OCI-LY7 (cell line): ENCODE data around the gene TDRD5.

Experiments used
- EZH2phosphoT487 ChIP-seq: fragments of 200-600 bp; sonication (generic); IDR thresholded peaks from 2 replicates; pipeline ENCODE4 v1.6.1; 2018; ENCODE audit warnings: low read depth, borderline replicate concordance, mild to moderate bottlenecking, mixed run types, antibody characterized with exemption, low read length, moderate library complexity, mixed read lengths
- TF ChIP-seq, protein P1 (sequence below): fragments of 200-600 bp; sonication (generic); conservative IDR thresholded peaks from 2 replicates; pipeline ENCODE4 v1.5.1; 2014; ENCODE audit warnings: mild to moderate bottlenecking, antibody characterized with exemption, low read length, moderate library complexity, mixed read lengths

DNA sequence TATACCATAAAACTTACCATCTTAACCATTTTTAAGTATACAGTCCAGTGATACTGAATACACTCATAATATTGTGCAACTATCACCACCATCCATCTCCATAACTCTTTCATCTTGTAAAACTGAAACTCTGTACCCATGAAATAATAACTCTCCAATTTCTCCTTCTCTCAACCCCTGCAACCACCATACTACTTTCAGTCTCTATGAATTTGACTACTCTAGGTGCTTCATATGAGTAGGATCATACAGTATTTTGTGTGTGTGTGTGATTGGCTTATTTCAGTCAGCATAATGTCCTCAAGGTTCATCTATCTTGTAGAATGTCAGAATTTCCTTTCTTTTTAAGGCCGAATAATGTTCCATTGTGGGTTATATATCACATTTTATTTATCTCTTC is 33.6 kb upstream of the TDRD5 start:
- TF ChIP-seq, protein P1, sequence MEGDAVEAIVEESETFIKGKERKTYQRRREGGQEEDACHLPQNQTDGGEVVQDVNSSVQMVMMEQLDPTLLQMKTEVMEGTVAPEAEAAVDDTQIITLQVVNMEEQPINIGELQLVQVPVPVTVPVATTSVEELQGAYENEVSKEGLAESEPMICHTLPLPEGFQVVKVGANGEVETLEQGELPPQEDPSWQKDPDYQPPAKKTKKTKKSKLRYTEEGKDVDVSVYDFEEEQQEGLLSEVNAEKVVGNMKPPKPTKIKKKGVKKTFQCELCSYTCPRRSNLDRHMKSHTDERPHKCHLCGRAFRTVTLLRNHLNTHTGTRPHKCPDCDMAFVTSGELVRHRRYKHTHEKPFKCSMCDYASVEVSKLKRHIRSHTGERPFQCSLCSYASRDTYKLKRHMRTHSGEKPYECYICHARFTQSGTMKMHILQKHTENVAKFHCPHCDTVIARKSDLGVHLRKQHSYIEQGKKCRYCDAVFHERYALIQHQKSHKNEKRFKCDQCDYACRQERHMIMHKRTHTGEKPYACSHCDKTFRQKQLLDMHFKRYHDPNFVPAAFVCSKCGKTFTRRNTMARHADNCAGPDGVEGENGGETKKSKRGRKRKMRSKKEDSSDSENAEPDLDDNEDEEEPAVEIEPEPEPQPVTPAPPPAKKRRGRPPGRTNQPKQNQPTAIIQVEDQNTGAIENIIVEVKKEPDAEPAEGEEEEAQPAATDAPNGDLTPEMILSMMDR: no peak
- TF ChIP-seq EZH2phosphoT487: no peak
